GM21526 (cell line): Measurements from ENCODE around the gene MTFR1L.

ENCODE experiments used
- ATAC-seq: cut with Tn5 transposase; IDR thresholded peaks from one replicate; pipeline ENCODE4 v1.9.1; 2021; ENCODE audit warnings: moderate library complexity; ENCODE audit not compliant: unreplicated experiment, low FRiP score

Gene MTFR1L

DNA sequence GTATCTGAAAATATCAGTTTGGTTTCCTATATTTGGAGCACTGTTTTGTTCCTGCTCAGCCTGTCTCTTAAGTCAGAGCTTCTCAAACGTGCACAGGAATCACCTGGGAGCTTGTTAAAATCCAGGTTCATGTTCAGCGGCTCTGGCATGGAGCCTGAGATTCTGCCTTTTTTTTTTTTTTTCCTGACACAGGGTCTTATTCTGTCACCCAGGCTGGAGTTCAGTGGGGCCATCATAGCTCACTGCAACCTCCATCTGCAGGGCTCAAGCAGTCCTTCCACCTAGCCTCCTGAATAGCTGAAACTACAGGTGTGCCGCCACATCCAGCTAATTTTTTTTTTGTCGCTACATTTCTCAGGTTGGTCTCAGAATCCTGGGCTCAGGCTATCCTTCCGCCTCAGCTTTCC lies 32.0 kb upstream of the MTFR1L start:
- ATAC-seq = no peak

- ATAC-seq = no peak
Observed at GRCh38 chr1:25790472-25790871, 29.3 kb upstream of the MTFR1L start.

DNA sequence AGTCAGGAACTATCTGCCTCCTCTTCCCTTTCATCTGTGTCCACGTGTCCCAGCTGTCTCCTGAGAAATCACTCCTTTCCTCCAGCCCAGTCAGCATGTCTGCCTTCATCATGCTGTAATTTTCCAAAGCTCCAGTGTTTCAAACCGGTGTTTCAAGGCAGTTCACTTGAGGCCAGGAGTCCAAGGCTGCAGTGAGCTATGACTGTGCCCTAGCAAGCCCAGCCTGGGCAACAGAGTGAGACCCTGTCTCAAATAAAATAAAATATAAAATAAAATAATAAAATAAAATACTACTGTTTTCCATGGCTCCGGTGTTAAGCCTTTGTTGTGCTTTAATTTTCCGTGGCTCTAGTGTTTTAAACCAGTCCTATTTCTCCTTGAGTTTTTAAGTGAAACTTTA lies 27.6 kb upstream of the MTFR1L start:
- ATAC-seq = no peak

GRCh38 chr1:25793585-25794170 lies 26.1 kb upstream of the MTFR1L start:
- ATAC-seq = no peak

DNA sequence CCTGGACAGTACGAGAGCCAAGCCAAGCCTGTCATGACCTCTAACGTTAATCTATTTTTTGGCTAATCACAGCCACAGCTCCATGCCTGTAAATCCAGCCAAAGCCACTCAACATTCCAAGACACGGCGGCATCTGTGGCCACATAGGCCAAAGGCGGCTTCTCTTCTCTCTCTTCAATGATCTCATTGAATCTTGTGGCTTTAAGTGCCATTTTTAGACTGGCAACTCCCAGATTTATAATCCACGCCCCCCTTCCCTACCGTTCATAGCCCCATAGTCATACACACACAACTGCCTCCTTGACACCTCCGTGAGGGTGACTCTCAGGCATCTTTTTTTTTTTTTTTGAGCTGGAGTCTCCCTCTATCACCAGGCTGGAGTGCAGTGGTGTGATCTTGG lies 25.4 kb upstream of the MTFR1L start:
- ATAC-seq = no peak

DNA sequence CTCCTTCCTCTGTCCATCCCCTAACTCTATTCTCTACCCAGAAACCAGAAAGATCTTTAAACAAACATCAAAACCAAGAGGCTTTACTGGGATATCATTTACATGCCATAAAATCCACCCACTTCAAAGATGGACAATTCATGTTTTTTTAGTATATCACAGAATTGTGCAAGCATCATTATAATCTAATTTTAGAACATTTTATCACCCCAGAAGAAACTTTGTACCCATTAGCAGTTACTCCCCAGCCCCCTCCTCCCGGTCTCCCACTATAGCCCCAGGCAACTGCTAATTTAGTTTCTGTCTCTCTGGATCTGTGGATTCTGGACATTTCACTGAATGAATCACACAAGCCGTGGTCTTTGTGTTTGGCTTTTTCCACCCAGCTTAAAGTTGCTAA lies 24.5 kb upstream of the MTFR1L start:
- ATAC-seq = no peak

DNA sequence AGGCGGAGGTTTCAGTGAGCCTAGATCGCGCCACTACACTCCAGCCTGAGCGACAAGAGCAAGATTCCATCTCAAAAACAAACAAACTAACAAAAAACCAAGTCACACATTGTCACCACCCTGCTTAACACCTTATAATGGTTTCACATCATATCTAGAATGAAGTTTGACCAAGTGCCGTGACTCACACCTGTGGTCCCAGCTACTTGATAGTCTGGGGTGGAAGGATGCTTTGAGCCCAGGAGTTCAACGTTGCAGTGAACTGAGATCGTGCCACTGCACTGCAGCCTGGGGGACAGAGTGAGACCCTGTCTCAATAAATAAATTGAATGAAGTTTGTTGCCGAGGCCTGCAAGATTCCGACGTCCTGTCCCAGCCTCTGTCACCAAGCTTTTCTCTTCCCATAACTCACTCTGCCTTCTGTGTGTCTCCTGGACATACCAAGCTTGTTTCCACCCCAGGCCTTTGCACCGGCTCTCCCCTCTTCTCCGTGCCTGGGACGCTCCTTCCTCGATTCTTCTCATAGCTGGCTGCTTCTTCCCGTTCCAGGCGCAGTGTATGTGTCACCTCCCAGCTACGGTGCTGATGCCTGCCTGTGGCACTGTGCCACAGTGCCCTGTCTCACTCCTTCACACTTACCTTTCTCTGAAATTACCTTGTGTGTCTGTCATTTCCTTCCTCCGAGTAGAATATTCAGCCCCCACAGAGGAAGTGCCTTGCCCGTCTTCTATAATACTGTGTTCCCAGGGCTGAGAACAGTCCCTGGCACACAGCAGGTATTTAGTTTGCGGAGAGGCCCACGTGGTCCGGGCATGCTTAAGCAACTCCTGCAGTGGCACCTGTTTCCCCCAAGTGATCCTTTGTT lies 23.6 kb upstream of the MTFR1L start:
- ATAC-seq = no peak

DNA sequence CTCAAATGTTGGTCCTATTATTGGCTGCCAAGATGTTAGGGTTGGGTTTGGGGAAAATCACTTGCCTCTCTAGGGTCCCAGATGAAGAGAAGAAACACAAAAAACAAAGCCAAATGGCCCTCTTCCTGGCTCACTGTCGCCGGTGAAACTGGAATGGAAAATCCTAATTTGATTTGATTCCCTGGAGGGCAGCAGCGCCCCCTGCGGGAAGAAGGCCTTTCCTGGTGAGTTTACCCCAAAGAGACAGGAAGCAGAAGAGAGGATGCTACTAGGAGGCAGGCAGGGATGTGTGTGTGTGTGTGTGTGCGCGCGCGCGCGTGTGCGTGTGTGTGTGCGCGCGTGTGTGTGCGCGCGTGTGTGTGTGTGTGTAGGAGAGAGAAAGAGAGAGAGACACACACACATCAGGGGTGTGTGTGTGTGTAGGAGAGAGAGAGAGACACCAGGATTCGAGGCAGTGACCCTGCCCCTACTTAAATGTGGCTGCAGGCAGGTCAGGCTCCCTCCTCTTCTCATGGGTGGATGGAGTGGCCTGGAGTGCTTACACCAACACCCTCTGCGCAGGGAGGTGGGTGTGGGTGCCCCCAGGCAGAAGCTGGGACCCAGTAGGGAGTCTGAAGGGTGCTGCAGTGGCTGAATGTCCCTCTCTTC lies 22.8 kb upstream of the MTFR1L start:
- no peak for ATAC-seq

- no peak for ATAC-seq
Observed at GRCh38 chr1:25797939-25798338, 21.8 kb upstream of the MTFR1L start.

DNA sequence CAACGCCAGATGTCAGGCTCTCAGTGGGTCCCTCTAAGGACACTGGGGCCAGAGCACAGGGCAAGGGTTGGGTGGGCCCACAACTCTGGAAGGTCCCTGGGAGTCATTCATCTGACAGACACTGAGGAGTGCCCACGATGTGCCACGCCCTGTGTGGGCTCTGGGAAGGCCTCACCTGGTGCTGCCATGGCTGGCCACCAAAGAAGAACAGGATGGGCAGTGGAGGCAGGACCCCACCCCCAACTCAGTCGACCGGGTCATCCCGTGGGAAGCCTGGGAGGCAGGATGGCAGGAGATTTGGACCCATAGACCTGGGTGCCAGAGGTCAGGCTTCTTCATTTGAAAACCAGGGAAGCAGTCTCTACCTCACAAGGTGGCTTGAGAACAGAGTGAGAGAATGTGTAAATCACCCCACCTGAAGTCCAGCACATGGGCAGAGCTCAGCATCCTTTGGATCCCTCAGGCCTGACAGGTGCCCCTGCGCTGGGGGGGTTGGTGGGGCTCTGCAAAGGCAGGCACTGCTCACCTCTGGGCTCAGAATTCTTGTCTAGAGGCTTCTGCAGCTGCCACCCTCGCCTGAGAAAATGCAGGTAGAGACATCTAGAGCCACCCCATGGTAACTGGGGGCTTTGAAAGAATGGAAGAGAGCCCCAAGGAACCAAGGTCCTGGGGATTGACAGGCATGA lies 20.9 kb upstream of the MTFR1L start:
- no peak for ATAC-seq

DNA sequence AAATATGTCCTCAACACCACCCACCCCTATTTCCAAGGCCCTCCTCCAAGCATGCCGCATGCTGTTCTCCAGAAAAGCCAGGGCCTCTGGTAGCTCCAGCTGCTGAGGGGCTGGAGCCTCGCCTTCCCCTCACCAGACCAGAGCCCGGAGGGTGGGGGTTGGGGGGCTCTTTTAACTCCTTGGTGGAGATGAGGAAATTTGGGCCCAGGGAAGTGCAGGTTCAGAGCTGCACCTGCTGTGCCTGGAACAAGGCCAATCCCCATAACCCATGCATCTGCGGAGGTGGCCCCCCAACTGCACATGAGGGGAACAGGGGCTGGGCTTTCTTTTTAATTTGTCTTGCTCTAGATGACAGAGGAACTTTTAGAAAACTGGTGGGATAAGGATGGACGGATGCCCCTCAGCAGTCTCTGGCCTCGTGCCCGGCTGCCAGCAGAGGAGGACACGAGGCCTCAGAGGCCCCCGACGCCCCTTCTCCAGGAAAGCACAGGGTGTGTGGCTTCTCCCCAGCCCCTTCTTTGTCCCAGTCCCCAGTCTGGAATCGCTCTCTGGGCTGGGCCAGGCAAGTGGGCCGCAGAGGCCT lies 20.3 kb upstream of the MTFR1L start:
- no peak for ATAC-seq

DNA sequence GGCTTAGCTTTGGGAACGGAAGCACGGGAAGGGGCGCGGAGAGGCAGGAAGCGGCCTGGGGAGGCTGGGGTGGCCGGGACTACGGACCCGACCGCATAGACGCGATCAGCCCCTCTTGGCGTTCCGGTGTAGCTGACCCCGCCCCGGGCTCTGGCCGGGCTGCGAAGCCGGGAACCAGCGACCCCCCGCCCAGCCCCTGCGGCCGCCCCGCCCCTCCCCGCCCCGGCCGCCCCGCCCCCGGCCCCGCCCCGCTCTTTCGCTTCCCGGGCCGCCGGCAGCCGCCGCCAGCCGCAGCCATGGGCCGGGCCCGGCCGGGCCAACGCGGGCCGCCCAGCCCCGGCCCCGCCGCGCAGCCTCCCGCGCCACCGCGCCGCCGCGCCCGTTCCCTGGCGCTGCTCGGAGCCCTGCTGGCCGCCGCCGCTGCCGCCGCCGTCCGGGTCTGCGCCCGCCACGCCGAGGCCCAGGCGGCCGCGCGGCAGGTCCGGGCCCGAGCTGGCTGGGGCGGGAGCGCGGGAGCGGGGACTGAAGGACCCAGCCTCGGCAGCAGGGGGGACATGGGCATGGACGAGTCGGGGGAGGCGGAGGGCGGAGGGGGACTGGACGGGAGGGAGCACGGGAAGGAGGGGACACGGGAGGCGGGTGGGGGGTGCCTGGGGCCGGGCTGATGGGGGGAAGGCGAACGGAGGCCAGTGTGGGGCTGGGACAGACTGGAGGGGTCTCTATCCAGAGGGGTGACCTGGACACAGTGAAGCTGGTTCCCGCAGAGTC lies 19.6 kb upstream of the MTFR1L start, which contains the start of gene SELENON:
SELENON (plus strand) TSS at position 259 of the 768 bp plus-strand sequence; CDS start at position 297, 38 bp downstream.
- ATAC-seq = no peak

DNA sequence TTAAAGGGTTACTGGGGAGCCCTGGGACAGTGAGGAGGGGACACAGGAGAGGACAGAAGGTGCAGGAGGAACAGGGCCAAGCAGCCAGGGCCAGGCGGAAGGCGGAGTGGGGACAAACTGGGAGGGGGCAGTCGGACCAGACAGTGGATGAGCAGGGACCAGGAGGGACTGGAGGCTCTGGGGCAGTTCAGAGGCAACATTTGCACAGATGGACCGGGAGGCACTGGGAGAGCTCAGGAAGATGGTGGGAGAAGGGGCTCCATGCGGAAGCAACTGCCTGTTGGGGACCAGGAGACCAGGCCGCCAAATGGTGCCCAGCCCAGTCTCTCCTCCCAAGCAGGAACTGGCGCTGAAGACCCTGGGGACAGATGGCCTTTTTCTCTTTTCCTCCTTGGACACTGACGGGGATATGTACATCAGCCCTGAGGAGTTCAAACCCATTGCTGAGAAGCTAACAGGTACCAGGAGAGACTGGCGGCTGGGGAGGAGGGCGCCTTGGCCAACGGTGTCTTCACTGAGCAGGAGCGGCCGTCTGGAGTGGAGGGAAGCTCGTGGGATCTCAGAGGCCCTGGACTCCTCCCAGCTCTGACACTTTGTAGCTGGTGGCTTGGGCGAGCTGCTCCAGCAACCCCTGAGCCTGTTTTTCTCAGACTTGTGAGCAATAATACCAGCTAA lies 18.9 kb upstream of the MTFR1L start:
- no peak for ATAC-seq

GRCh38 chr1:25802915-25803314 lies 16.8 kb upstream of the MTFR1L start:
- ATAC-seq = no peak

DNA sequence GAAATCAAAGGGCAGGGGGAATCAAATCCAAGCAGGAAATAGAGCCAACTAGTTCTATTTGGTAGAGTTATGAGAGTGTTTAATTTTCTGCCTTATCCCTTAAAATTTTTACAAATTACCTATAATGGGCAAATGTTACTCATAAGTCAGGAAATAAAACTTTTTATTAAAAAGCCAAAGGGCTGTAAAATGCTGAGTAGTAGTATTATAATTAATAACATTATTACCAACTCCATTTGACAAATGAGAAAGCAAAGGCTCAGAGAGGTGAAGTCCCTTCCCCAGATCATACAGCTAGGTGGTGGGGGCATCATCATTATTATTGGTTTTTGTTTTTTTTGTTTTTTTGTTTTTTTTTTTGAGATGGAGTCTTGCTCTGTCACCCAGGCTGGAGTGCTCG lies 16.4 kb upstream of the MTFR1L start:
- ATAC-seq = no peak

DNA sequence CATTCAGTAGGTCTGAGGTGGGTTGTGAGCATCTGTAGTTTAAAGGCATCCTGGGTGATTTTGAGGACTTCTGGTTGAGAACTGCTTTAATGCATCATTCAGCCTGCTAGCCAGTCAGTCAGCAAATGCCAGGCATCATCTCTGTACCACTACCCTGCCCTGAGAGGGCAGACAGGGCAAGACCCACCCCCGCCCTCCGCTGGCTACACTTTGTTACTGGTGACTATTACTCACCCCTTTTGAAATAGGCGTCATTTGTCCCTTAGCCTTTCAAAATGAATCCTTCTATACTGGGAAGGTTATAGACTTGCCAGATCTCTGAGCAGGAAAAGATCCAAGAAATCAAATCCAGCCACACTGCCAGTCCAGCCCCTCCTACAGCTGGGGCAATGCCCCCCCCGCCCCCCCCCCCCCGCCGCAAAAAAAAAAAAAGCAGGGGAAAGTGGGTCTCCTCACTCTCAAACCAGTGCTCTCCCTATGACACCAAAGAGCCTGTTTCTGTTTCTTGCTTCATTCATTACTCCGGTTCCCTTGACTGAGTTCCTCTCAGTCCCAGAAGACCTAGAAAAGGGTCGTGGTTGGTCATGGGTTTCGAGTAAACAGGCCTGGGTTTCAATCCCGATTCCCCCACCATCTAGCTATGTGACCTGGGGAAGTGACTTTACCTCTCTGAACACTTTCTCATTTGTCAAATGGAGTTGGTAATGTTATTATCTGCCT lies 15.3 kb upstream of the MTFR1L start:
- no peak for ATAC-seq

- no peak for ATAC-seq
Observed at GRCh38 chr1:25804964-25805862, 14.5 kb upstream of the MTFR1L start.

GRCh38 chr1:25805863-25806225 lies 13.9 kb upstream of the MTFR1L start:
- ATAC-seq = no peak
